ENCODE results near the gene PSKH1.

DNA sequence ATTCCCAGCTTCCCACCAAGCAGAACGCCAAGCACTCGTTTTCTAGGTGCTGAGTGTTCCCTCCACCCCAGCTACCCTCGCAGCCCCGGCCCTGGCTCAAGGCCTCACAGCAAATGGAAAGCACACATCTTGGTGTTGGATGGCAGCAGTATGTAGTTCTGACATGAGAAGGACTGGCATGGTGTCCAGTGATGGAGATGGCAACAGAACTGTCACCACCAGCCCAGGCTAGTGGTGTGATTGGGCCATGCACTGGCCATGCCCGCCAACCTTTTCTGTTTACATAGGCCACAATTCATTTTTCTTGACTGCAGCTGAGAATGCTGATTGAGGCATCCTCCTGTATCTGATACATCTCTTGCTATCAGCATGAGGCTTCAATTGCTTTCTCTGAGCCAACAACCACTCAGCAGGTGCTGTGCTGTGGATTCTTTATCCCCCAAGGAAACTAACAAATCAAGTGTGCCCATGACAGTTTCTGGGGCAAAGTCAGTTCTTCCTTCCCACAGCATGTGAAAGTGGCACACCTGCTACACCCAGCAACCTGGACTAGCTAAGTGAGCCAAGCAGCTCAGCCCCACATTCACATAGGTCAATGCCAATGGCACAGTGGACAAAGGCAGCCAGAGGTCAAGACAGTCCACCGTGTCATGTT lies 71.5 kb downstream of the PSKH1 start:
- TF ChIP-seq SIN3A (IDR thresholded peaks at IDR 0.05; ENCODE audit: low read depth, low read length): no peak
- TF ChIP-seq HDAC2 (IDR thresholded peaks at IDR 0.05): no peak
- no peak for TF ChIP-seq TARDBP (IDR thresholded peaks at IDR 0.05; ENCODE audit: borderline replicate concordance)
- TF ChIP-seq POLR2A (IDR thresholded peaks at IDR 0.05; ENCODE audit: low read depth, low read length): no peak
- TF ChIP-seq YY1 (IDR thresholded peaks at IDR 0.05; ENCODE audit: low read depth, low read length): no peak
- TF ChIP-seq NFYB (IDR thresholded peaks at IDR 0.05; ENCODE audit: insufficient read depth, low read depth, low read length): no peak
- TF ChIP-seq, protein P1, sequence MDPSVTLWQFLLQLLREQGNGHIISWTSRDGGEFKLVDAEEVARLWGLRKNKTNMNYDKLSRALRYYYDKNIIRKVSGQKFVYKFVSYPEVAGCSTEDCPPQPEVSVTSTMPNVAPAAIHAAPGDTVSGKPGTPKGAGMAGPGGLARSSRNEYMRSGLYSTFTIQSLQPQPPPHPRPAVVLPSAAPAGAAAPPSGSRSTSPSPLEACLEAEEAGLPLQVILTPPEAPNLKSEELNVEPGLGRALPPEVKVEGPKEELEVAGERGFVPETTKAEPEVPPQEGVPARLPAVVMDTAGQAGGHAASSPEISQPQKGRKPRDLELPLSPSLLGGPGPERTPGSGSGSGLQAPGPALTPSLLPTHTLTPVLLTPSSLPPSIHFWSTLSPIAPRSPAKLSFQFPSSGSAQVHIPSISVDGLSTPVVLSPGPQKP (IDR thresholded peaks at IDR 0.05; ENCODE audit: low read depth, low read length): no peak
- TF ChIP-seq RFX5 (IDR thresholded peaks at IDR 0.05; ENCODE audit: low read depth, low read length): no peak
